GM21786 (cell line): ENCODE data around the gene KRT16.
"Not testable (repeated sequence)": the region's sequence is repeated elsewhere in the genome, so short reads cannot be mapped to it uniquely, and the experiment has no call there.

ENCODE experiments used
- ATAC-seq: cut with Tn5 transposase; IDR thresholded peaks from one replicate; pipeline ENCODE4 v1.9.1; 2021; ENCODE audit not compliant: unreplicated experiment

KRT16 gene

DNA sequence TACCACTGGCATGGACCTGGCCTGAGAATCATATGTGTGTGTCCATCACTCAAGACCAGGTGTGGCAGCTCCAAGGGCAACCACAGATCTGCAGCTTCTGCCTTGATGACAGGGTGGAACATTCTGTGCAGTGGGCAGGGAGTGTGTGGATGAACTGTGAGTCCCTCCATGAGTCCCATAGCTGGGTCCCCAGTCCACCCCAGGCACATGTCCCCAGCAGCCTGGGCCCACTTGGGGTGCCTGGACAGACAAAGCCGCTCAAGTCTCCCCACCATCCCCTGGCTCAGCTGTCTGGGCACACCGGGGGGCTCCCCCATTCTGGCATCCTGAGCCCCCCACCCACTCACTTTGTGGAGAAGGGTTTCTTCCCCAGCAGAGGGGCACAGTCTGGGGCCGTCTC lies 4.6 kb upstream of the KRT16 start:
- ATAC-seq = no peak

DNA sequence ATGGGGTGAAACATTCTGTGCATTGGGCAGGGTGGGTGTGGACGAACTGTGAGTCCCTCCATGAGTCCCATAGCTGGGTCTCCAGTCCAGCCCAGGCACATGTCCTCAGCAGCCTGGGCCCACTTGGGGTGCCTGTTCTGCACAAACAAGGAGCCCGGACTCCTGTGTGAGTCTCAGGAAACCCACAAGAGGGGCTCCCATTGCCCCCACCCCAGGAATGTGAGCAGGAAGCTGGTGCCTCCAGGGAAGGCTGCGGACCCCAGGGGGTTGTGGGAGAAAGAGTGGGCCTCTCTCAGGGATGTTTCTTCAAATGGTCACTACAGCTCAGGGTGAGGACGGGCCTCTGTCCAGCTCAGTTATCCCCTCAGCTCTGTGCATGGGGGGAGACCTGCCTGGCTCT lies 3.9 kb upstream of the KRT16 start:
- not testable (repeated sequence) for ATAC-seq

DNA sequence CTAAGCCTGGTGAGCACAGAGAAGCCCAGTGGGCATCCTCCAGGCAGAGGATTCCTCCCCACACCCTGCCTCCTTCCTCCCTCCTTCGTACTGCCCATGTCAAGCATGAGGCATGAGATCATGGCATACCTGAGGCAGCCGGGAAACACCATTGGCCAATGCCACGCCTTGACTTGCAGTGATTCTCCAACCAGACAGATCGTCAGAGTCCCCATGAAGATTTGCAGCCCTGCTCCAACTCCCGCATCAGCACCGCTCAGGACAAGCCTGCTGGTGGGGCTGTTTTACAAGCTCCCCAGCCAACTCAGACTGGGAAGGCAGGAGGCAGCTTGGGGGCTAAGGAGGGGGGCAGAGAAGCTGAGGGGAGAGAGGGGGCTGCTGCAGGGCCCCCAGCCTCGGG lies 2.9 kb upstream of the KRT16 start:
- no peak for ATAC-seq

DNA sequence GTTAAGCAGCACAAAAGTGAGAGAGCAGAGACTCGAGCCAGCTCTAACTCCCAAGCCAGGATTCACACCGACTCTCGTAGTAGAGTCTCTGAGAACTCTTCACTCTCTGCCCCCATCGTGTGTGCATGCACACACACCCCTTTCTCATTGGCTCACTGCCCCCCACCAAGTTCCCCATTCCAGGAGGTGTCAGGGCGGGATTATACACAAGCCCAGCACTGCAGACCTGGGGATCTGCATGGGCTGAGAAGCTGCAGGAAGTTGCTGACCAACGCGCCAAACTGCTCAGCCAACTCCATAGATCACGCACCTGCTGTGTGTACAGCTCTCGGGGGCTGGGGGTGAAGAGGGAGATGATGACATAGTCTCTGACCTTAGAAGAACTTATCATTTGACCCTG lies 2.2 kb upstream of the KRT16 start:
- ATAC-seq = not testable (repeated sequence)

DNA sequence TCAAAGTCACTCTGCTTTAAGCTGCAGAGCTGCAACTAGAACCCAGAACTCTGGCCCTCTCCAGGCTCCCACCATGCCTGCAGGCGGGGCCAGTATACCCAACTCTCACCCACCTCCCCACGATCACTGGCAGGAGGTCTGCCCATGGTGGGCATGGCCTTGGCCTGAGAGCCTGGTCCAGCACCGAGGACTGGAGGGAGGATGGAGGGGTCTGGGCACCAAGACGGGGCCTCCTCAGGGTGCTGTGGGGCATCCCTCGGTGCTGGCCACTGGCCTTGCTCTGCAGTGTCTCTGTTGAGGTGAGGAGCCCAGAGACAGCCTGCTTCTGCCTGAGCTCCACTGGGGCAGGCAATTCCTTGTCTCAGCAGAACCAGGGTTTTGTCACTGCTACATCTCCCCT lies 1.5 kb upstream of the KRT16 start:
- no peak for ATAC-seq

DNA sequence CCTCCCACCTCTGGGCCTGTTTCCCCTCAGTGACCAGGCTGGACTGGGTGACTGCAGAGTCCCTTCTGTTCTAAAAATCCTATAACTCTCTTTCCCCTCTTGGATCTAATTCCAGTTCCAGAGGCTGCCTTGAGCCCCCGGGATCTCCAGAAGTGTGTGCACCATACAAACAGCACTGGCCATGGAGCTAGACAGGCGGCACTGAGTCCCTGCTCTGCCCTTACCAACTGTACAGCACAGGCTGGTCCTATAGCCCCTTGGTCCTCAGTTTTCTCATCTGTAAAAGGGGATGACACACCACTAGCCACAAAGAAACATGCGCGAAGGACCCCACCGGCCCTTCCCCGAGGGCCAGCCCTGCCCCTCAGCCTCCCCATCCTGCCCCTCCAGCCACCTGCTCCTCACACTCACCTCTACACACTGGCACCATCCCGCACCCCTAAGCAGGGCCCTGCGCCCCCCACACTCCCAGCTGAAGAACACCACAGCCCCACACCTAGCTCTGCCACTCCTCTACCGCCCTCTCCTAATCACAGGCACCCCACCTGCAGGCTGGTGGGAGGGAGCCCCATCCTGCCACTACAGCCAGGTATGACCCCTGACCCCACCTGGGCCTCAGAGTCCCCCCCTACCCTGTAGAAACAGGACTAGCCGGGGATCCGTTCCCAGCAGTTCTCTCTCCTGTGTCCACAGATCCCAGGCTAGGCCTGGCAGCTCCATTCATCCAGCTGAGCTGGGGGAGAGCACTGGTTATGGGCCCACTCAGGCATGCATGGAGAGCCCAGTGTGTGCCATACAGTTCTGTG lies 913 bp upstream of the KRT16 start:
- no peak for ATAC-seq

DNA sequence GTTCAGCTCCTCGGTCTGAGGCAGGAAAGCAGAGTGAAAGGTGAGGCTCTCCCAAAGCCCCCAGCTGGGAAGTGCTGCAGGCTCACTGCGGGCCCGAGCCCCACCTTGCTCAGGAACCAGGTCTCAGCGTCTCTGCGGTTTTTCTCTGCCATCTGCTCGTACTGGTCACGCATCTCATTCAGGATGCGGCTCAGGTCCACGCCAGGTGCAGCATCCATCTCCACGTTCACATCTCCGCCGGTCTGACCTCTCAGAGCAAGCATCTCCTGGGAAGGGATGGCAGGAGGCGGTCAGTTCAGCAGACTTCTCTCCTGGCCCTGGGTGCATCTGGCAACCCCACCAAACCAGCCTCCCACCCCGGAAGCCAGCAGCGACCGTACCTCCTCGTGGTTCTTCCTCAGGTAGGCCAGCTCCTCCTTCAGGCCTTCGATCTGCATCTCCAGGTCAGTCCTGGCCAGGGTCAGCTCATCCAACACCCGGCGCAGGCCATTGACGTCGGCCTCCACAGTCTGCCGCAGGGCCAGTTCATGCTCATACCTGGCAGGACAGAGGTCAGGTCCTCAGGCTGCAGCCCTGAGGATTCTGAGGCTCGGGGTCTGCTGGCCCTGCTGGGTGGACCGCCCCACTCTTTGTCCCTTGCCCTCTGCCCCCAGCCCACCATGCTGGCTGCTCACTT lies 1.5 kb downstream of the KRT16 start:
- no peak for ATAC-seq

DNA sequence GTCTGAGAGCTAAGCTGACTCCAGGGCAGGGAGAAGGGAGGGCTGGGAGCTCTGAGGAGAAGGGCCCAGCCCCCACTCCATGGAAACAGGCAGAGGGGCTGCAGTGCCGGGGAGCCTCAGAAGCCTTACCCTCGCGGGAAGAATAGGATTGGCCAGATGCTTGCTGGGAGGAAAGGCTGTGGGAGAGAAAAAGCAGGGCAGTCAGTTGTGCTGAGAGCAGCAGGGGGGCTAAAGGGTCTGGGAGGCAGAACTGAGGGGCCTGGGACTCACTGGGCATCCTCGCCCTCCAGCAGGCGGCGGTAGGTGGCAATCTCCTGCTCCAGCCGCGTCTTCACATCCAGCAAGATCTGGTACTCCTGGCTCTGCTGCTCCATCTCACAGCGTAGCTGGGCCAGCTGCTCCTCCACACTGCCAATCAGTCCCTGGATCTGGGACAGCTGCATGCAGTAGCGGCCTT lies 2.5 kb downstream of the KRT16 start:
- not testable (repeated sequence) for ATAC-seq

DNA sequence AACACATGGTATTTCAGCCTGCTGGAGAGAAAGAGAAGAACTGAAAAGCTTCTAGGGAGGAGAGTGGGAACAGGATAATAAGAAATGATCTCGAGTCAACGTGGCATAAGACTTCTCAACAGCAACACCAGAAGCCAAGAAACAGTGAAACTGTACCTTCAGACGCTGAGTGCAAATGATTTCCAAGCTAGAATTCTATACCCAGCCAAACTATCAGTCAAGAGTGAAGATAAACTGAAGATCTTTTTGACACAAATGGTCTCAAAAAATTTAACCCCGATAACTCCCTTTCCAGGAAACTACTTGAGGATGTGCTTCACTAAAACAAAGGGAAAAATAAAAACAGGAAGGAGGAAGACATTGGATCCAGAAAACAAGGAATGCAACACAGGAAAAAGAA lies 5.6 kb downstream of the KRT16 start:
- not testable (repeated sequence) for ATAC-seq

DNA sequence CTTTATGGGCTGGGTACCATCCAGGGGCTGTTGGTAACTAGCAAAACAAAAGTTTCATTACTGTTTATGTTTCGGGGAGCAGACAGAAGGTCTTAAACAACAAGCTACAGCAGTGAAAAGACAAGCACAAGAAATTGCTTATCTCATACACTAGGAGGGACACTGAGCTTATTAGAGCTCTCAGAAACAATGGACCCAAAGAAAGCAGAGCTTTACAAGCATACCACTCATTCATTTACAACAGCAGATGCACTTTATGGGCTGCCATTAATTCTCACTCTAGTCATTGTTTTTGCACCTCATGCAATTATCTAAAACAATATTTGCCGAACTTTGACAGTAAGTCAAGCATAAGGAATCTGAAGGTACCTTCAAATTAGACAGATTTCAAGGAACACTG lies 10.0 kb downstream of the KRT16 start:
- no peak for ATAC-seq

DNA sequence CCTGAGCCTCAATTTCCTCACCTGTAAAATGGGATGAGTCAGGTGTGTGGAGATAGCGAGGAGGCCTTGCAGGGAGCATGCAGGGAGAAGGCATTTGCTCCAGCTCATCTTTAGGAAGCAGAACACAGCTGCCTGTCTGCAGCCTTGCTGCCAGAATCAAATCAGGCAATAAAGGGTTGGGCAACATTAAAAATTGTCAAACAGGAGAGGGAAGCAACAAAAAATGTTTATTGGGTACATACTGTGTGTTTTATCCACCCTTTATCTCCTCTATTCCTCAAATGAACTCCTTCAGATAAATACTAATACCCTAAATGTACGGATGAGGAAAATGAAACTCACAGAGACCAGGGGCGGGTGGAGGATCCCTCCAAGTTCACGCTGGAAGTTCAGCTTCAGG lies 12.2 kb downstream of the KRT16 start:
- no peak for ATAC-seq

DNA sequence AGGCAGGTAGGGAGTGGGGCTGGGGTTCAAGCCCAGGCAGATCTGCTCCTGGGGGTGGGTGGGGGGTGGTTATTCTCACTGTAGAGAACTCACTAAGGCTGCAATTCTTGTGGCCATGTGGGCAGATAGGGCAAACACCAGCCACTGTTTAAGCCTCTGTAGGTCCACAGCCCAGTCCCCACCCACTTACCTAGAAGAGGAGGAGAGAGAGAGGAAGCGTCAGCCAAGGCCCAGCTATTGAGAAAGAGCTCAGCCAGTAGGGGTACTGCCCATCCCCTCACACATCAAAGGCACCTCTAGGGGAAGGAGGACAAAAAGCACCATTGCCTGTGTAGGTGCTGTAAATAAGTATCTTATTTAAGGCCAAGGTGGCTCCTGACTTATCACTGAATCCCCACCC lies 12.9 kb downstream of the KRT16 start:
- no peak for ATAC-seq

DNA sequence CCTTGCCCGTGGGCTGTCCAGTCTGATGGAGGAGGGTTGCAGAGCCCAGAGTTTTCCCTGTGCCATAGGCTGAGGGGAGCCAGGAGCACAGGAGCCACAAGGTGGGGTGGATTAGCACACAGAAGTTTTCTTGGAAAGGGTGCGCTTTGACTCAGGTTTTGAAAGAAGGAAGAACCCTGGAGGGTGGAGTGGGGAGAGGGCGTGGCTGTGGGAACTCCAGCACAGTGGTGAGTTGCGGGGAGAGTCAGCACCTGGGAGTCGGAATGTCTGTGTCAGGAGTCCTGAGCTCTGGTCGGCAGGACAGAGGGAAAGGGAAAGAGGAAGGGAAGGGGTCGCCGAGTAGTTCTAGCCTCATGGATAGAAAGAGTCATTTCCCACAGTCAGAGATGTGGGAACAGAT lies 17.0 kb downstream of the KRT16 start:
- no peak for ATAC-seq

DNA sequence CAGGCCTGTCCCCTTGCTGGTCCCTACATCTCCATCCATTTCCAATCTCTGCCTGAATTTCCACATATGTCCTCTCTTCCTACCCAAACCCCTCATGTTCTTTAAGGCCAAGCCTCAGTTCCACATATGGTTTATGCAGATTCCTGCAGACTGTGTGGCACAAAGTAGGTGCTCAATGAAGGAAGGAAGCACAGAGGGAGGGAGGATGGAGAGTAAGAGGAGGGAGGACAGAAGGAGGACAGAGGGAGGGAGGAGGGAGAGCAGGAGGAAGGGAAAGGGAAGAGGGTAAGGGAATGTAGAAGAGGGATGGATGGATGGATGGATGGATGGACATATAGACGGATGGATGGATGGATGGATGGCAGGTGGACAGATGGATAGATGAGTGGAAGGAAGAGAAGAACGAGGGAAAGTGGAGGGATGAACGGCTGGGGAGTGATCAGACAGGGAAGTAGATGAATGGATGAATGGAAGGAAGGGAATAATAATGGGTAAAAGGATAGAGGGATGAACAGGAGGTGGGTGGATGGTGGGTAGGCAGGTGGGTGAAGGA lies 18.1 kb downstream of the KRT16 start:
- no peak for ATAC-seq

DNA sequence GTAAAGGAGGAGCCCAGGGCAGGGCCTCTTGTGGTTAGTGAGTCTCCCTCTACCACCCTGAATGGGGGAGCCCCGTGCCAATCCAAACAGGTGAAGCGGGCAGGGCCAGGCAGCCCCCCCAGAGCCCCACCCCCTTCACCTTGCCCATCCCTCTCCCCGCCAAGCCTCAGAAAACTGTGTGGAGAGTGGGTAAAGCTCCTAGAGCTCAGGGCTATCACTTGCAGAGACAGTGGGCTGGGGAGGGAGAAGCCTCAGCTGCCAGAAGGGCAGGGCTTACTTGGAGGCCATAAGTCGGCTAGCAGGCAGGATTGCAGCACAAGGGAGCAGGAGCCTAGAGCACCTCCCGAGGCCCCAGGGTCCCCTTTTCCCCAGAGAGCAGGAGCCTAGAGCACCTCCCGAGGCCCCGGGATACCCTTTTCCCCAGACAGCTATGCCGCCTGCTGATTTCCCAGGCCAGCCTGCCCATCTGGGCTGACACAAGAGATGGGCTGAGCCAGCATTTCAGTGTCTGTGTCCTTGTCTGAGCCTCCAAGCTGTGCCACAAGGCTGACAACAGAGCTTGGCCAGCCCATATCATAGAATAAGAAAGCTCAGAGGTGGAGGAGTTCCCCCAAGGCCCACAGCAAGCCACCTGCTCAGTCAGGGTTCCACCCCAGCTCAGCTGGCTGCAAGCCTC lies 19.1 kb downstream of the KRT16 start:
- ATAC-seq = no peak

DNA sequence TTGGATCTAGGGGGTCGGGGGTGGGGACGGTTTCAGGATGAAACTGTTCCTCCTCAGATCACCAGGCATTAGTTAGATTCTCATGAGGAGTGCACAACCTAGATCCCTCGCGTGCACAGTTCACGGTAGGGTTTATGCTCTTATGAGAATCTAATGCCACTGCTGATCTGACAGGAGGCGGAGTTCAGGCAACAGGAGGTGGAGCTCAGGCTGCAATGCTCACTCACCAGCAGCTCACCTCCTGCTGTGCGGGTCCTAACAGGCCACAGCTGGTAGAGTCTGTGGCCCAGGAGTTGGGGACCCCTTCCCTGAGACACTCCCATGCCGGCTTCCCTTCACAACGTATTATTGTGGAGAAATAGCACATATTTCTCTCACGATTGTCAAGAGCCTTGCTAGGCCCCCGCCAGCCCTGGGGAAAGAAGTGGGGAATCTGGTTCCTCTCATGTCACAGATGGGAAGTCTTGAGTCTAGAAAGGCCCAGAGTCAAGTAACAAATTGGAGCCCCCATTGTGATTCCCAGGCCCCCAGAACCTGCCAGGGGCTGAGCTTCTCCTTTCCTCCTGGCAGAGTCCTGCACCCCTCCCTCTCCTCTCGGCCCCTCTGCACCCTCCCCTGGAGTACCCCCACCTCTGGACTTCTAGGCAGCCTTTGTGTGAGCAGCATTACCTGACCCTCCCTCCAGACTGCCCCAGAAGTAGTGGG lies 19.8 kb downstream of the KRT16 start:
- no peak for ATAC-seq

DNA sequence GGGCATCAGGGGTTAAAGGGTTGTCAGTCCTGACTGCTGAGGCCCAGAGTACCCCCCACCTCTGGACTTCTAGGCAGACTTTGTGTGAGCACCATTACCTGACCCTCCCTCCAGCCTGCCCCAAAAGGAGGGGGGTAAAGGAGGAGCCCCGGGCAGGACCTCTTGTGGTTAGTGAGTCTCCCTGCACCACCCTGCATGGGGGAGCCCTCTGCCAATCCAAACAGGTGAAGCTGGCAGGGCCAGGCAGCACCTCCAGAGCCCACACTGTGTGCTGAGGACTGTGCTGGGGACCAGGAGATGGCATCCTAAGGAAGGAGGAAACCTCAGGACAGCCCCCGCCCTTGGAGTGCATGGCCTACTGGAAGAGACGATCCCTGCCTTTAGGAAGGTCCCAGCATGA lies 23.3 kb downstream of the KRT16 start:
- no peak for ATAC-seq

DNA sequence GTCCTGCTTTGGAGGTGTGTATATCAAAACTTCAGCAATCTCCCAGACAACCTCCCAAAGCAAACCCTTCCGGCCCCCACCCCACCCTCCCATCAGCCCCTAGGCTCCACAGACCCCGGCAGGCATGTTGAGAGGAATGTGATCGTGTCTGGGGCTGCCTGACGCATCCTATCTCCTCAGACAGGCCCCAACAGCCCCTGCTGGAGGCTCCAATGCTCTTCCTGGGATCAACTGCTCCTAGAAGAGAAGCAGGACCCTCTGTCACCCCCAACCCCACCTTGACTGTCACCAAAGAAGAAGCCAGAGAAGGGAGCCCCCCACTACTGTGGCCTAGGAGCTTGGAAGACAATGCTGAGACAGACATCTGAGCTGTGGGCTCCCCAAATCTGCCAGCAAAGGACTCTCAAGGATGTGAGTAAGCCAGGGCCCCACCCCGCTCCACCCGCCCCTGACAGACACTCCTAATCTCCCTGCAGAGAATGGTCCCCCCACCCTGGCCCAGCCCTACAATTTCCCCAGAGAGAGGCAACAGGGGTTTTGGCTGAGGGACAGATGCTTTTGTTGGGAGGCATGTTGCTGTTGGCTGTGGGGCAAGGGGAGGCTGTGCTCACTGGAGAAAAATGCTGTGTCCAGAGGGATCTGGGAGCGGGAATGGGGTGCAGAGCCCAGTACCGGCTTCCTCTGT lies 24.3 kb downstream of the KRT16 start:
- no peak for ATAC-seq

DNA sequence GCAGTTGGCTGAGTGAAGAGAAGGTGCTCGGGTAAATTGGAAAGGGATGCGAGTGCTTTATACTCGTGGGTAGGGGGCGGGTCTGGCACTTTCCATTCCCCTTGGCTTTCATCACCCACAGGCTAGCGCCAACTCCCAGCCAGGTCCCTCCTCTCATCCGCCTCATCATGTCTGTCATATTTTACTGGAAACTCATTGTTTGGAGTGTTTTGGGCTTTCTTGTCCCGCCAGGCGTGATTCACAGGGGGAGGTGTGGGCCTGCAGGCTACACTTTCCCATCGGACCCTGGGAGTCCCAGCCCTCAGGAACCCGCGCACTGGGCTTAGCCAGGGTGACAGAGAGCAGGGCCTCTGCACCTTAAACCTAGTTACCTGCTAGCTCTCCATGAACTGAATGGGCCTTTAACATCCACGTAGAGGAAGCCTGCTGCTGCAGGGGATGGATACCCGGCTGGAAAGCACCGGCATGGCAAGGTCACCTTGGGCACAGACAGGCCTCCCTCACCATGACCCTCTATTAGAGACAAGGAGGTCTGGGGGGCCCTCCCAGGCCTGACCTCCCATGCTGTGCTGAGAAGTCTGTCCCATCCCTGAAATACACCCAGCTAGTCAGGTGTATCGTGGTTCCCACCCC lies 25.6 kb downstream of the KRT16 start, which contains the start of gene KRT14:
KRT14 (minus strand) TSS at position 33 of the 633 bp plus-strand sequence. CDS start 61 bp downstream, outside the sequence.
- no peak for ATAC-seq
